Measurements from ENCODE around the gene ERMAP.

DNA sequence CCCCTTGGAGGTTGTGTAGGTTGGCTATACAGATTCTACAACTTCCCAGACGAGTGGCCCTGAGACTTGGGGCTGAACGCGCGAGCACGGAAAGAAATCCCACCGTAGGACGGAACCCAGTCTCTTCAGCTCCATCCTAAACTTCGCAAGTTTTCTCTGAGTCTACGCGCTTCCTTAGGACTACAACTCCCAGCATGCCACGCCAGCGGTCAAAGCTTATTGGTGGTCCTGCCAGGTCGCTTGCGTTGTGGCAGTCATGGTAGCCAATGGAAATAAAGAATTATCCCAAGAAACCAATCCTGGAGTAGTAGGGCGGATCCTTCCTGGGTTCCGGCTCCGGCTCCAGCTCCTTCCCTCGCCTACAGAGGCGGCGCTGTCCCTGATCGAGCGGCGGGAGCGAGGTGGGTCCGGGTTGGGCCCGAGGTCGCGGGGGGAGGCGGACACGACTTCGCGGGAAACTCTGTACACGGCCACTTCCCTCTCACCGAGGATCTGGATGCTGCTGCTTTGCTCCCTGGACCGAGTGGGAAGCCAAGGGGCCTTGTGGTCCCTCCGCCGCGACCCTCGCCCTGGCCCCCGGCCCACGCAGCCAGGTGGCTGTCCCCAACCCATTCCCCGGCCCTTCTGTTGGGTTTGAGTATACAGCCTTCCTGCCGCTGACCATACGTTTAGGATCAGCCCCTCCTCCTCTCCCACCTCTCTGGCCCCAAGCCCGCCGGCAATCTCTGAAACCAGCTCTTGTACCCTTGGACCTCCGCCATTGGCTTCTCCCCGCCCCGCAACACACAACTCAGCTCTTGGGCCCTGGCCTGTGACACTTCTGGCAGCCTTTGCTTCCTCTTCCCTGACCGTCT, 29.6 kb downstream of the ERMAP start, which contains the start of gene ZNF691:
- TF ChIP-seq, protein P1, sequence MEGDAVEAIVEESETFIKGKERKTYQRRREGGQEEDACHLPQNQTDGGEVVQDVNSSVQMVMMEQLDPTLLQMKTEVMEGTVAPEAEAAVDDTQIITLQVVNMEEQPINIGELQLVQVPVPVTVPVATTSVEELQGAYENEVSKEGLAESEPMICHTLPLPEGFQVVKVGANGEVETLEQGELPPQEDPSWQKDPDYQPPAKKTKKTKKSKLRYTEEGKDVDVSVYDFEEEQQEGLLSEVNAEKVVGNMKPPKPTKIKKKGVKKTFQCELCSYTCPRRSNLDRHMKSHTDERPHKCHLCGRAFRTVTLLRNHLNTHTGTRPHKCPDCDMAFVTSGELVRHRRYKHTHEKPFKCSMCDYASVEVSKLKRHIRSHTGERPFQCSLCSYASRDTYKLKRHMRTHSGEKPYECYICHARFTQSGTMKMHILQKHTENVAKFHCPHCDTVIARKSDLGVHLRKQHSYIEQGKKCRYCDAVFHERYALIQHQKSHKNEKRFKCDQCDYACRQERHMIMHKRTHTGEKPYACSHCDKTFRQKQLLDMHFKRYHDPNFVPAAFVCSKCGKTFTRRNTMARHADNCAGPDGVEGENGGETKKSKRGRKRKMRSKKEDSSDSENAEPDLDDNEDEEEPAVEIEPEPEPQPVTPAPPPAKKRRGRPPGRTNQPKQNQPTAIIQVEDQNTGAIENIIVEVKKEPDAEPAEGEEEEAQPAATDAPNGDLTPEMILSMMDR (IDR thresholded peaks at IDR 0.05): peak in 2 of 3 donors; percentile 11 to 38
- TF ChIP-seq POLR2A (IDR thresholded peaks at IDR 0.05) (peak; percentile 57), POLR2AphosphoS5 (IDR thresholded peaks at IDR 0.05) (peak; percentile 61 to 75 (median 69))
